ENCODE data around the gene GNB4.

DNA sequence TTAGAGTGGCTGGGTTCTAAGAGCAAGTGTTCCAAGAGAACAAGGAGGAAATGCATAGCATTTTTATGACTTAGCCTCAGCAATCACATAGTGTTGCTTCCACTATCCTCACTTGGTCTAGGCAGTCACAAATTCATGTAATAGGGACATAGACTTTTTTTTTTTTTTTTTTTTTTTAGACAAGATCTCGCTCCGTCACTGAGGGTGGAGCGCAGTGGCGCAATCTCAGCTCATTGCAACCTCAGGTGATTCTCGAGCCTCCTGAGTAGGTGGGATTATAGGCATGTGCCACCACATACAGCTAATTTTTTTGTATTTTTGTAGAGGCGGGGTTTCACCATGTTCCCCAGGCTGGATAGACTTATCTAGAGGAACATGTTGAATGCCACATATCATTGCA is 4.7 kb upstream of the GNB4 start:
- TF ChIP-seq, protein P1, sequence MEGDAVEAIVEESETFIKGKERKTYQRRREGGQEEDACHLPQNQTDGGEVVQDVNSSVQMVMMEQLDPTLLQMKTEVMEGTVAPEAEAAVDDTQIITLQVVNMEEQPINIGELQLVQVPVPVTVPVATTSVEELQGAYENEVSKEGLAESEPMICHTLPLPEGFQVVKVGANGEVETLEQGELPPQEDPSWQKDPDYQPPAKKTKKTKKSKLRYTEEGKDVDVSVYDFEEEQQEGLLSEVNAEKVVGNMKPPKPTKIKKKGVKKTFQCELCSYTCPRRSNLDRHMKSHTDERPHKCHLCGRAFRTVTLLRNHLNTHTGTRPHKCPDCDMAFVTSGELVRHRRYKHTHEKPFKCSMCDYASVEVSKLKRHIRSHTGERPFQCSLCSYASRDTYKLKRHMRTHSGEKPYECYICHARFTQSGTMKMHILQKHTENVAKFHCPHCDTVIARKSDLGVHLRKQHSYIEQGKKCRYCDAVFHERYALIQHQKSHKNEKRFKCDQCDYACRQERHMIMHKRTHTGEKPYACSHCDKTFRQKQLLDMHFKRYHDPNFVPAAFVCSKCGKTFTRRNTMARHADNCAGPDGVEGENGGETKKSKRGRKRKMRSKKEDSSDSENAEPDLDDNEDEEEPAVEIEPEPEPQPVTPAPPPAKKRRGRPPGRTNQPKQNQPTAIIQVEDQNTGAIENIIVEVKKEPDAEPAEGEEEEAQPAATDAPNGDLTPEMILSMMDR (IDR thresholded peaks at IDR 0.05) = no peak
- TF ChIP-seq POLR2A (IDR thresholded peaks at IDR 0.05) = no peak

Data from thyroid gland (tissue), 4 donors.